GM19239 (cell line): Measurements from ENCODE around the gene CSNK1G1.
"Not testable (repeated sequence)": the region's sequence is repeated elsewhere in the genome, so short reads cannot be mapped to it uniquely, and the experiment has no call there.

Experiments
- DNase-seq: peaks from one replicate; pipeline ENCODE4 v3.0.0; 2011; ENCODE audit warnings: low spot score; ENCODE audit not compliant: insufficient read length
- FAIRE-seq: peaks from 2 replicates; lab custom pipeline; 2011; peaks lifted over from hg19 to GRCh38; lab: Jason Lieb, UNC

CSNK1G1 gene

DNA sequence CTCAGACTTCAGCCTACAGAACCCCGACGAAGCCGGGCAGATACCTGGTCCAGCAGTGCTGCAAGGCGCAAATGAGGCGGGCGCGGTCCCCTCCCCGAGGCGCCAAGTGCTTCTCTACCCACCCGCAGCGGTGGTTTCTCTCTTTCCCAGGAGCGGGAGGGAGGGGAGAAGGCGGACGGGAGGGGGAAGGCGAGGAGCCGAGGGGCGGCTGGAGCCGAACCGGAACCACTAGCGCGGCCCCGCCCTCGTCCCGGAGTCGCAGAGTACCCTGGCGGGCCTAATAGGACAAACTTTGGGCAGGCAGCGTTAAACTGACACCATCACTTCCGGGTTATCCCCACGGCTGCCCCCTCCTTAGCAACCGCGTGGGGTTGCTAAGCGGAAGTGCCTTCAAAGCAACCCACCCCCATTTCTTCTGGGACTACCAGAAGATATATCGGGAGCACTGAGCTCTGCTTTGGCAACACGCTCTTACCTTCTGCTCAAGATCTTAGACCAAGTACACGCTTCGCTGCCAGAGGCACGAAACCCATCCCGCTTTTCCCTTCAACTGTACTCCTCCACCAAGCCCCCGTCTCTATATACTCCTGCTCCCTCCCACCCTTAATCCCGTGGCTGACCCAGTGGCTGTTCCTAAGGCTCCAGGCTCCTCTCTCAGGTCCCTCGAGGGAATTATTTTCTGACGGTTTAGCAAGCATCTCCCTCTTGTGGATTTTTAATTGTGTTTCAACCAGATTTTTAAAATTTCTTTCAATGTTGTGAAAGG is at the start of gene CSNK1G1:
TSS of gene CSNK1G1 (minus strand) at position 230 of the 766 bp plus-strand sequence. CDS start 55,674 bp downstream, outside the sequence.
- DNase-seq (peak; percentile 79), FAIRE-seq (peak; percentile 98)

- DNase-seq (no peak), FAIRE-seq (no peak)
These were observed 44.6 kb upstream of the CSNK1G1 start for GRCh38 chr15:64400583-64400982.

GRCh38 chr15:64398575-64398974 is 42.6 kb upstream of the CSNK1G1 start:
- FAIRE-seq, result no peak
- DNase-seq, result no peak

GRCh38 chr15:64396789-64397188 is 40.8 kb upstream of the CSNK1G1 start:
- no peak for DNase-seq
- FAIRE-seq, result peak; percentile 40

DNA sequence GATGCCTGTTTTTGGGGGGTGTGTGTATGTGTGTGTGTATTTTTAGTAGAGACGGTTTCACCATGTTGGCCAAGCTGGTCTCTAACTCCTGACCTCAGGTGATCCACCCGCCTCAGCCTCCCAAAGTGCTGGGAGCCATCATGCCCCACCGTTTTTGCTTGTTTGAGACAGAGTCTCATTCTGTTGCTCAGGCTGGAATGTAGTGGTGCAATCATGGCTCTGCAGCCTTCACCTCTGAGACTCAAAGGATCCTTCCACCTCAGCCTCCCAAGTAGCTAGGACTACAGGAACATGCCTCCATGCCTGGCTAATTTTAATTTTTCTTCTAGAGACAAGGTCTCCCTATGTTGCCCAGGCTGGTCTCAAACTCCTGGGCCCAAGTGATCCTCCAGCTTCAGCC is 36.5 kb upstream of the CSNK1G1 start:
- not testable (repeated sequence) for FAIRE-seq, DNase-seq

- DNase-seq (no peak), FAIRE-seq (no peak)
These were observed 33.1 kb upstream of the CSNK1G1 start for GRCh38 chr15:64389036-64389435.

DNA sequence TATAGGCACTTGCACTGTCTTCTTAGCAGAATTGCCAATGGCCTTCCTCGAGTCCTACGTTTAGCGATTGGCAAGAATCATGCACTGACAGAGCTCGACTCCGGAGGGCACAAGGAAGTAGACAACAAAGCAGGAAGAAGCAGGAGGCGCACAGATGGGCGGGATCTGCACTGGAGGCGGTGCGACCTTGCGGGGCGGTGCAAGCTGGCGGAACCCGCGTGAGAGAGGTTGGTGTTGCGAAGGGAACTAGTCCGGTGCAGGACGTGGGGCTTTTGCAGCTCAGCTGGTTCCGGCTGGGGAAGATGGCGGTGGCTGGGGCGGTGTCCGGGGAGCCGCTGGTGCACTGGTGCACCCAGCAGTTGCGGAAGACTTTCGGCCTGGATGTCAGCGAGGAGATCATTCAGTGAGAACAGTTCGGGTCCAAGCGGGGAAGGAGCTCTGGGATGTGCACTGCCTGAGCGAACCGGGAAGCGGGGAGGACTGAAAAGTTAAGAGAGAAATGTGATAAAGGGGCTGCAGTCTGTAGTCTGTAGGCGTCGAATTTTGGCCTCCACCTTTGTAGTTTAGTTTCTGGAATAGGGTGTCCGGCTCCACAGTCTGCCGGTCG is 31.7 kb upstream of the CSNK1G1 start, which contains the start of gene TRIP4:
TSS of gene TRIP4 (plus strand) at position 275 of the 607 bp plus-strand sequence. CDS start at position 303, 28 bp downstream.
- FAIRE-seq, result peak; percentile 99
- peak; percentile 86 for DNase-seq

GRCh38 chr15:64386291-64386690 is 30.3 kb upstream of the CSNK1G1 start:
- DNase-seq, result no peak
- FAIRE-seq, result no peak

DNA sequence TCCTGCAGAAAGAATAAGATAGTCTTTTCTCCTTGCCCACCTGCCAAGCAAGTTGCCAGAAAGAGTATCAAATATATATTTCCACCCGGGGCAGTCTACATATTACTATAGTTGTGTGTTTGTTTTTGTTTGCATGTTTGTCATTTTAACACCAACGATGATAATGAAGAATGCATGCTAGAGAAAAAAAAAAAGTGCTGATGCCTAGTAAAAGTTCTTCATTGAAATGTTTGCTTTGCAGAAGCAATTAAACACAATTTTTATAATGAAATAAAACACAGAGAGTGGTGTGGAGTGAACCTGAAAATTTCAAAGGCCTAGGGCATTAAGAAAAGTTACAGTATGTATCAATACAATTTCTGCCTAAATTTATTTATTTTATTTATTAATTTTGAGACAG is 27.8 kb upstream of the CSNK1G1 start:
- FAIRE-seq (no peak), DNase-seq (no peak)

GRCh38 chr15:64381000-64381751 is 25.2 kb upstream of the CSNK1G1 start, which contains the start of gene PCLAF:
Gene PCLAF, minus strand, starts transcription at chr15:64381441. Its CDS starts 70 bp downstream, at chr15:64381371.
- peak; percentile 100 for FAIRE-seq

GRCh38 chr15:64380130-64380870 is 24.3 kb upstream of the CSNK1G1 start:
- not testable (repeated sequence) for DNase-seq, FAIRE-seq

More at GRCh38 chr15:64381000-64381751, 25.2 kb upstream of the CSNK1G1 start, which contains the start of gene PCLAF:
- DNase-seq, result peak; percentile 84

DNA sequence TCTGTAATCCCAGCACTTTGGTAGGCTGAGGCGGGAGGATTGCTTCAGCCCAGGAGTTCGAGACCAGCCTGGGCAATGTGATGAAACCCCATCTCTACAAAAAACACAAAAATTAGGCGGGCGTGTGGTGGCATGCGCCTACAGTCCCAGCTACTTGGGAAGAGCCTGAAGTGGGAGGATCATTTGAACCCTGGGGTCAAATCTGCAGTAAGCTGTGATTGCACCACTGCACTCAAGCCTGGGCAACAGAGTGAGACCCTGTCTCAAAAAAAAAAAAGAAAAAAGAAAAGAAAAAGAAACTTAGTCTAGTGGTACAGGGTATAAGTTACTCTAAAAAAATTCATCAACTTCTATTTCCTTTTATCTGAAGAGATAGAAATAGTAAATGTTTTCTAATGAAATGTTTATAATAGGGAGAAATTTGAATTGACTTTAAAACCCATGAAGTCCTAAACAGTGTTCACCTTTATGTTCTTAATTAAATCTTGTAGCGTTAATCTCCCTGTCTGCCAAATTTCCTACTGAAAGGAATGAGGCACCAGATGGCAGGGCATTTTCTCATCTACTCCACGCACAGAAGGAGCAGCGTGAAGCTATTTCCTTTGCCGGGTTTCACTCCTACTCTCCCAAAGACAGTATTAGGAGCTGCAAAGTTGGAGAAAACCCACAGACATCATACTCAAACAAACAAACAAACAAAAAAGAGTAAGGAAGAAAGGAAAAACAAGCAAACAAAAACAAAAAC is 23.4 kb upstream of the CSNK1G1 start:
- FAIRE-seq (no peak), DNase-seq (no peak)

- DNase-seq, result no peak
These were observed 17.4 kb upstream of the CSNK1G1 start for GRCh38 chr15:64373360-64373759.

DNA sequence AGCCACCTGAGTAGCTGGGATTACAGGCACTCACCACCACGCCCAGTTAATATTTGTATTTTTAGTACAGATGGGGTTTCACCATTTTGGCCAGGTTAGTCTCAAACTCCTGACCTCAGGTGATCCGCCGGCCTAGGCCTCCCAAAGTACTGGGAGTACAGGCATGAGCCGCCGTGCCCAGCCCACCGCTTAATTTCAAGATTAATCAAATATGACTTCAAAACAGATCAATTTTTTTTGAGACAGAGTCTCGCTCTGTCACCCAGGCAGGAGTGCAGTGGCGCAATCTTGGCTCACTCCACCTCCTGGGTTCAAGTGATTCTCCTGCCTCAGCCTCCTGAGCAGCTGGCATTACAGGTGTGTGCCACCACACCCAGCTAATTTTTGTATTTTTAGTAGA is 15.4 kb upstream of the CSNK1G1 start:
- FAIRE-seq, DNase-seq: not testable (repeated sequence)

More at GRCh38 chr15:64373360-64373759, 17.4 kb upstream of the CSNK1G1 start:
- no peak for FAIRE-seq

DNA sequence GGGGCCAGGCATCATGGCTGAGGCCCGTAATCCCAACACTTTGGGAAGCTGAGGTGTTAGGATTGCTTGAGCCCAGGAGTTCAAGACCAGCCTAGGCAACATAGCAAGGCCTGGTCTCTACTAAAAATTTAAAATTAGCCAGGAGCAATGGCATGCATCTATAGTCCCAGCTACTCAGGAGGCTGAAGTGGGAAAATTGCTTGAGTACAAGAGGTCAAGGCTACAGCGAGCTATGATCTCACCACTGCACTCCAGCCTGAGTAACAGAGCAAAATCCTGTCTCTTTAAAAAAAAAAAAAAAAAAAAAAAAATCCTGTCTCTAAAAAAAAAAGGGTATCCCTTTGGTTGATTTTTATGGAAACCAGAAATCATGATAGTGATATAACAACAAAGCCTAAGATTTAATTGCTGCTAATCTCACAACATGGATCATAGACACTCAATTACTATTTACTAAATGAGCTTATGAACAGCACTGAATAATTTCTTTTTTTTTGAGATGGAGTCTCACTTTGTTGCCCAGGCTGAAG is 13.2 kb upstream of the CSNK1G1 start:
- FAIRE-seq (no peak), DNase-seq (no peak)

- FAIRE-seq (no peak), DNase-seq (no peak)
These were observed 5.3 kb upstream of the CSNK1G1 start for GRCh38 chr15:64361259-64361658.

DNA sequence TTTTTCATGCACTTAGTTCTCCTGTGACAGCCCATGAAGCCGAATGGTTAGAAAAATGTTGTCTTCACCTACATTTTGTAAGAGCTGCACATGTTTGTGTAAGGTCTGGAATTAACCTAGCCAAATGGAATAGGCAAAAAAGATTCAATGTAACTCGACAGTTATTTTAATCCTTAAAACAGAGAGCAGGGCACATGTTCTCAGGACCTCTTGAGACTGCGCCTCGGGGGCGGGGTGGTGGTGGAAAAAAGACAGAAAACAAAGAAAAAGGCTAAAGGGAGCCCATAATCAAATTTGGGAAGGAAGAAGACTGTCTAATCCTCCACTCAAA is 702 bp upstream of the CSNK1G1 start:
- no peak for FAIRE-seq

GRCh38 chr15:64355348-64355943 is 527 bp downstream of the CSNK1G1 start:
- FAIRE-seq, result peak; percentile 48
- no peak for DNase-seq

More for the DNA sequence above, 702 bp upstream of the CSNK1G1 start:
- DNase-seq, result no peak
